ENCODE measurements around the gene ALKBH5.

The ALKBH5 gene

DNA sequence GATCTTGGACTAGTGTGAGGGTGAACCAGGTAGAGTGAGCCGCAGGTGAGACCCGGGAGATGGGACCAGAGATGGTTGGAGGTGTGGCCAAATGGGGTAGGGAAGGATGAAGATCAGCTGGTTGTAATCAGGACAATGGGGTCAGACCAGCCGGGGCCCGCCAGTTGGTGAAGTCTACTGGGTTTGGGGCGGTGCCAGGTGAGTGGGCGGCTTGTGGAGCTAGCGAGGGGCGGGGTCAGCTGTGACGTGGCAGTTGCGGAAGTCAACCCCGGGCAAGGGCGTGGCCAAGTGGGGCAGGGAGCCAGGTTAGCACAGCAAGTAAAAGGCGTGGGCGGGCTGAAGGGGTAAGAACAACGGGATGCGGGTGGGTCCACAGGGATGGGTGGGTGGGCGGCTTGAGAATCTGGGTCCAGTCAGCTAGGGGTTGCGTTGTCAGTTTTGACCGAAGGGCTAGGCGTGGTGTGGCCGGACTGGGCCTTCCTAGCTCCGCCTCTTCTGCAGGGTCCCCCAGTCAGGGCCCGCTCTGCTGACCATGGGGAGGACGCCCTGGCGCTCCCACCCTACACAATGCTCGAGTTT lies 25.5 kb upstream of the ALKBH5 start:
- TF ChIP-seq, protein P1, sequence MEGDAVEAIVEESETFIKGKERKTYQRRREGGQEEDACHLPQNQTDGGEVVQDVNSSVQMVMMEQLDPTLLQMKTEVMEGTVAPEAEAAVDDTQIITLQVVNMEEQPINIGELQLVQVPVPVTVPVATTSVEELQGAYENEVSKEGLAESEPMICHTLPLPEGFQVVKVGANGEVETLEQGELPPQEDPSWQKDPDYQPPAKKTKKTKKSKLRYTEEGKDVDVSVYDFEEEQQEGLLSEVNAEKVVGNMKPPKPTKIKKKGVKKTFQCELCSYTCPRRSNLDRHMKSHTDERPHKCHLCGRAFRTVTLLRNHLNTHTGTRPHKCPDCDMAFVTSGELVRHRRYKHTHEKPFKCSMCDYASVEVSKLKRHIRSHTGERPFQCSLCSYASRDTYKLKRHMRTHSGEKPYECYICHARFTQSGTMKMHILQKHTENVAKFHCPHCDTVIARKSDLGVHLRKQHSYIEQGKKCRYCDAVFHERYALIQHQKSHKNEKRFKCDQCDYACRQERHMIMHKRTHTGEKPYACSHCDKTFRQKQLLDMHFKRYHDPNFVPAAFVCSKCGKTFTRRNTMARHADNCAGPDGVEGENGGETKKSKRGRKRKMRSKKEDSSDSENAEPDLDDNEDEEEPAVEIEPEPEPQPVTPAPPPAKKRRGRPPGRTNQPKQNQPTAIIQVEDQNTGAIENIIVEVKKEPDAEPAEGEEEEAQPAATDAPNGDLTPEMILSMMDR (IDR thresholded peaks at IDR 0.05; ENCODE audit: extremely low read depth, missing control alignments): no peak

DNA sequence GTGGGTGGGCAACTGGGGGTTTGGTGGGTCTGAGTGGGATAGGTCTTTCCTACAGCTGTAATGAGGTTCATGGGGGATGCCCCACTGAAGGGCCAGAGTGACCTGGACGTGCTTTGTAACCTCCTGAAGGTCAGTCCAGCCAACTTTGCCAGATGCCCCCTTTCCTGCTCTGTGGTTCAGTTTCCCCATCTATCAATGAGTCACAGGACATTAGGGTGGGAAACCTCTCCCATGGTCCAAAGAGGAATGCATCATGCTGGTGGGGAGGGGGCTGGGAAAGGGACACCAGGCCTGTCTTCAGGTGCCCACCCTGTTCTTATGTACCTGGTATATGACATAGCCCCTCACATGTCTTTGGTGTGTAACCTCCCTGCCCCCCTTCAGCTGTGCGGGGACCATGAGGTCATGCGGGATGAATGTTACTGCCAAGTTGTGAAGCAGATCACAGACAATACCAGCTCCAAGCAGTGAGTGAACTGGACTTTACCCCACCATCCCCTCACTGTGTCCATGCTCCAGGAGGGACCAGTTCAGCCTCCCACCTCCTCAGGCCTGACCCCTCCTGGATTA lies 24.0 kb upstream of the ALKBH5 start:
- TF ChIP-seq, protein P1 (IDR thresholded peaks at IDR 0.05; ENCODE audit: extremely low read depth, missing control alignments): no peak
- no peak for DNase-seq (ENCODE audit: low spot score)

More for the DNA sequence above, 25.5 kb upstream of the ALKBH5 start:
- DNase-seq (ENCODE audit: low spot score): peak; percentile 93

DNA sequence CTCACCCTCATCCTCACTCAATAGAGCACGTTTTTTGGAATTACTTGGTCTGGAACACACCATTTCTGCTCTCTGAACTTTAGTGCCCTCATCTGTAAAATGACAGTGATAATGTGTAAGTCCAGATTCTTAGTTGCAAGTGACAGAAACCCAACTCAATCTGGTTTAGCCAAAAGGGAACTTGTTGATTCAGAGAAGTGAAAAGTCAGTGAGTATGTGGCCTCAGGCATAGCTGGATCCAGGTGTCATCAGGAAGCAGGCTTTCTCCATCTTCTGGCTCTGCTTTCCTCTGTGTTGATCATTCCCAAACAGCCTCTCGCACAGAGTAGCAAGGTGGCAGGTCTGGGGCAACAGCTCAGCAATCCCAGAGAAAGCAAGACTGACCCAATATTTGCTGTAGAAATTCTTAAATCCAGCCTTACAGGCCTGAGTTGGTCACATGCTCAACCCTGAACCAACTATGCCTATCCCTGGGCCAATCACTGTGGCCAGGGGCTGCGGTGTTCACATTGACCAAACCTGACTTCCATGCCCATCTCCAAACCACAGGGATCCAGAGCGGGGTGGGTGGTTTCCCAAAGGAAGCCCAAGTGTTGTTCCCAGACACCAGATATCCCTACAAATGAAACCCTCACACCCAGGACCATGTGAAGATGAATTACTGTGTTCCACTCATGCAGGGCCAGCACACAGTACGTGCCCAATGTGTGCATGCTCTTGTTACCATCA lies 23.3 kb upstream of the ALKBH5 start:
- no peak for DNase-seq (ENCODE audit: low spot score)
- TF ChIP-seq, protein P1 (IDR thresholded peaks at IDR 0.05; ENCODE audit: extremely low read depth, missing control alignments): no peak

DNA sequence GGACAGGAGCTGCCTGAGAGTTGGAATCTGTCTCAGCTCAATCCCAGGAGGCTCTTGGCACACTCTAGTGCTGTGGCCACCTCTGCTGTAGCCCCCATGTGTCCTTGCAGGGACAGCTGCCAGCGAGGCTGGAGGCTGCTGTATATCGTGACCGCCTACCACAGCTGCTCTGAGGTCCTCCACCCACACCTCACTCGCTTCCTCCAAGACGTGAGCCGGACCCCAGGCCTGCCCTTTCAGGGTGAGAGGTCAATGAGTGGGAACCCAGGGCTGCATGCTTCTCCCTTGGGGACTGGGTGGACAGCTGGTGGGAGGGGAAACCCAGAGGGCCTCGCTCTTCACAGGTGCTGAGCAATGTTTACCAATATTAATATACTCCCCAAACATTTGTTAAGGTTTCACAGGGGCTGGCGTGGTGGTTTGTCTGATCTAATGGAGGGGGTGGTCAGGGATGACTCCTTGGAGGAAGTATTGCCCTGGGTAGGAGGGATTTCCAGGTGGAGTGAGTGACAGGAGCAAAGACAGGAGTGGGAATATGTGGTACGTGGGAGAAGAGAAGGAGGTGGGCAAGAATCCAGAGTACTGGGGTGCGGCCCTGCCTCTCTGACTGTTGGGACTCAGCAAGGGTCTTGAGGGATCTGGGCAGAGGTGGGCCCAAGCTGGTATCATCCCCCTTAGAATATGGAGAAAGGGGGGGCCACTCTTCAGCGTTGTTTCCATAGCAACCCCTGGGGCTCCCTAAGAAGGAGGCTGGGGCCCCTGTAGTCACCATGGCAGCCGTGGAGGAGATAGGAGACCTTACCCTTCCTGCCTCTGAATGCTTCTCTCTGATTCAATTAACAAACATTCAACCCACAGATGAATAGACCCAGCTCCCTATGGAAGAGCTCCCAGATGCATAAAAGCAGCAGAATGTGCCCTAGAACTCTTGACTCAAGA lies 22.2 kb upstream of the ALKBH5 start:
- TF ChIP-seq, protein P1 (IDR thresholded peaks at IDR 0.05; ENCODE audit: extremely low read depth, missing control alignments): no peak
- DNase-seq (ENCODE audit: low spot score): peak; percentile 88

DNA sequence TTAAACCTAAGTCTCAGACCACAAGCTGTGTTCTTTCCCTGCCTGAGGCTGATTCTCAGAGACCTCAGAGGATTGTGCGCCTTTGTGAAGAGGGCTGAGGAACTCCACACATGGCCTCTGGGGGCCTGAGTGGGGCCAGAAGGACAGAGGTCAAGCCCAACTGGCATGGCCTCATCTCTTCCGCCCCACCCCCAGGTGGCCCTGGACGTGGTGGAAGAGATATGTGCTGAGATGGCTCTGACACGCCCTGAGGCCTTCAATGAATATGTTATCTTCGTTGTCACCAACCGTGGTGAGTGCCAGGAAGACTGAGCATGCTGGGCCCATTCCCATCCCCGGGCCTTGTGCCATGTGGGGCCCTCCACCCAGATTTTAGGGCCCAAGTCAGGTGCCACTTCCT lies 20.1 kb upstream of the ALKBH5 start:
- TF ChIP-seq, protein P1 (IDR thresholded peaks at IDR 0.05; ENCODE audit: extremely low read depth, missing control alignments): no peak
- DNase-seq (ENCODE audit: low spot score): no peak

DNA sequence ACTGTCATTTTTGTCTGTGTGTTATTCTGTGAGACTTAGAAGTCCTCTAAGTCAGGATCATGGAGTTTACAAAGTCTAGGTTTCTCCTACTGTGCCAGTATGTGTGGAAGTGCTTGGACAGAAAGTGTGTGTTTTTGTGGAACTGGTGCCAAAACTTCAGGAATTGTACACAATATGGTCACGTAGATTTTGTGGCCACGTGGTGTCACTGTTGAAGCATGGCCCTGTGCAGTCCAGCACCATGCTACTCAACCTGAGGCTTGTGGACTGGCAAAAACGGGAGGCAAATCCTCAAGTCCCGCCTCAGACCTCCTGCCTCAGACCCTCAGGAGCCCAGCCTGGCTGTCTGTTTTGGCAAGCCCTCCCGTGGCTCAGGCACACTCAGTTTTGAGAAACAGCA lies 16.7 kb upstream of the ALKBH5 start:
- DNase-seq (ENCODE audit: low spot score): no peak
- TF ChIP-seq, protein P1 (IDR thresholded peaks at IDR 0.05; ENCODE audit: extremely low read depth, missing control alignments): no peak

Measured in GM20000 (cell line).